DND-41 (cell line): Measurements from ENCODE around the gene PCDHB14.
"Not testable (repeated sequence)": the region's sequence is repeated elsewhere in the genome, so short reads cannot be mapped to it uniquely, and the experiment has no call there.

ENCODE experiments used
- EZH2 ChIP-seq: IDR thresholded peaks from 3 replicates; pipeline ENCODE4 v1.6.1; 2012; ENCODE audit warnings: borderline replicate concordance, low read depth, mild to moderate bottlenecking, moderate library complexity, low read length, inconsistent platforms; ENCODE audit not compliant: severe bottlenecking
- TF ChIP-seq, protein P1 (sequence below): IDR thresholded peaks from 2 replicates; pipeline ENCODE4 v1.5.1; 2012; ENCODE audit warnings: borderline replicate concordance, low read length, moderate library complexity, mild to moderate bottlenecking; ENCODE audit not compliant: poor library complexity, severe bottlenecking; ENCODE audit errors: extremely low read depth

DNA sequence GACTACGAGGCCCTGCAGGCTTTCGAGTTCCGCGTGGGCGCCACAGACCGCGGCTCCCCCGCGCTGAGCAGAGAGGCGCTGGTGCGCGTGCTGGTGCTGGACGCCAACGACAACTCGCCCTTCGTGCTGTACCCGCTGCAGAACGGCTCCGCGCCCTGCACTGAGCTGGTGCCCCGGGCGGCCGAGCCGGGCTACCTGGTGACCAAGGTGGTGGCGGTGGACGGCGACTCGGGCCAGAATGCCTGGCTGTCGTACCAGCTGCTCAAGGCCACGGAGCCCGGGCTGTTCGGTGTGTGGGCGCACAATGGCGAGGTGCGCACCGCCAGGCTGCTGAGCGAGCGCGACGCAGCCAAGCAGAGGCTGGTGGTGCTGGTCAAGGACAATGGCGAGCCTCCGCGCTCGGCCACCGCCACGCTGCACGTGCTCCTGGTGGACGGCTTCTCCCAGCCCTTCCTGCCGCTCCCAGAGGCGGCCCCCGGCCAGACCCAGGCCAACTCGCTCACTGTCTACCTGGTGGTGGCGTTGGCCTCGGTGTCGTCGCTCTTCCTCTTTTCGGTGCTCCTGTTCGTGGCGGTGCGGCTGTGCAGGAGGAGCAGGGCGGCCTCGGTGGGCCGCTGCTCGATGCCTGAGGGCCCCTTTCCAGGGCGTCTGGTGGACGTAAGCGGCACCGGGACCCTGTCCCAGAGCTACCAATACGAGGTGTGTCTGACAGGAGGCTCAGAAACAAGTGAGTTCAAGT lies 38.9 kb upstream of the PCDHB14 start:
- TF ChIP-seq, protein P1, sequence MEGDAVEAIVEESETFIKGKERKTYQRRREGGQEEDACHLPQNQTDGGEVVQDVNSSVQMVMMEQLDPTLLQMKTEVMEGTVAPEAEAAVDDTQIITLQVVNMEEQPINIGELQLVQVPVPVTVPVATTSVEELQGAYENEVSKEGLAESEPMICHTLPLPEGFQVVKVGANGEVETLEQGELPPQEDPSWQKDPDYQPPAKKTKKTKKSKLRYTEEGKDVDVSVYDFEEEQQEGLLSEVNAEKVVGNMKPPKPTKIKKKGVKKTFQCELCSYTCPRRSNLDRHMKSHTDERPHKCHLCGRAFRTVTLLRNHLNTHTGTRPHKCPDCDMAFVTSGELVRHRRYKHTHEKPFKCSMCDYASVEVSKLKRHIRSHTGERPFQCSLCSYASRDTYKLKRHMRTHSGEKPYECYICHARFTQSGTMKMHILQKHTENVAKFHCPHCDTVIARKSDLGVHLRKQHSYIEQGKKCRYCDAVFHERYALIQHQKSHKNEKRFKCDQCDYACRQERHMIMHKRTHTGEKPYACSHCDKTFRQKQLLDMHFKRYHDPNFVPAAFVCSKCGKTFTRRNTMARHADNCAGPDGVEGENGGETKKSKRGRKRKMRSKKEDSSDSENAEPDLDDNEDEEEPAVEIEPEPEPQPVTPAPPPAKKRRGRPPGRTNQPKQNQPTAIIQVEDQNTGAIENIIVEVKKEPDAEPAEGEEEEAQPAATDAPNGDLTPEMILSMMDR: not testable (repeated sequence)
- TF ChIP-seq EZH2: not testable (repeated sequence)
